K562 treated with DMSO at 1 percent for 4 hours (cell line): ENCODE results near the gene COX4I2. TPM values are rescaled to one million over a fixed set of nuclear protein-coding genes. Genes with fewer than 3 reads are reported as not detected.

Source experiments
- total RNA-seq: library from RNA; unstranded; fragments of 300-600 nt; gene quantifications from 2 replicates; pipeline ENCODE4 v1.2.3, GENCODE V29; 2022; ENCODE audit not compliant: insufficient read depth

Gene COX4I2
- total RNA-seq = not detected in 2 replicates

GRCh38 chr20:31637660-31638059 is at the start of gene COX4I2:
COX4I2 (plus strand) TSS chr20:31637912; CDS start chr20:31639018, 1,106 bp downstream.

DNA sequence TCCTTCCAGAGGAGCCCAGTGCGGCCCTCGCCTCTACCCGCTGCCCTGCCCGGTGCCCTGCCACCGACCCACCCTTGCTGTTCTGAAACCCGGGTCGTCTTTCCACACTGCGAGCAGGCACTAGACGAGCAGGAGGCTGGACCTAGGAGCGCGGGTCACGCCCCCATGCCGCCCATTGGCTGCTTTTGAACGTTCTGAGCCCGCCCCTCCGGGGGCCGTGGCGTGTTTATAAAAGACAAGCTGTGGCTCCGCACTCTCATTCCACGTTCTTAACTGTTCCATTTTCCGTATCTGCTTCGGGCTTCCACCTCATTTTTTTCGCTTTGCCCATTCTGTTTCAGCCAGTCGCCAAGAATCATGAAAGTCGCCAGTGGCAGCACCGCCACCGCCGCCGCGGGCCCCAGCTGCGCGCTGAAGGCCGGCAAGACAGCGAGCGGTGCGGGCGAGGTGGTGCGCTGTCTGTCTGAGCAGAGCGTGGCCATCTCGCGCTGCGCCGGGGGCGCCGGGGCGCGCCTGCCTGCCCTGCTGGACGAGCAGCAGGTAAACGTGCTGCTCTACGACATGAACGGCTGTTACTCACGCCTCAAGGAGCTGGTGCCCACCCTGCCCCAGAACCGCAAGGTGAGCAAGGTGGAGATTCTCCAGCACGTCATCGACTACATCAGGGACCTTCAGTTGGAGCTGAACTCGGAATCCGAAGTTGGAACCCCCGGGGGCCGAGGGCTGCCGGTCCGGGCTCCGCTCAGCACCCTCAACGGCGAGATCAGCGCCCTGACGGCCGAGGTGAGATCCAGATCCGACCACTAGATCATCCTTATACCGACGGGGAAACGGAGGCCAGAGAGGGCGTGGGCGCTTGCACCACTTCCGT is 32.4 kb upstream of the COX4I2 start, which contains the start of gene ID1:
Gene ID1, plus strand, starts transcription at position 259 of the 871 bp plus-strand sequence. Its CDS starts 99 bp downstream, at position 358.

Other genes starting within 250 kb of the COX4I2 start
- gene DEFB119, start 247.3 kb upstream of the COX4I2 start, total RNA-seq = not detected in 2 replicates
- not detected in 2 replicates for gene DEFB121, start 231.7 kb upstream of the COX4I2 start, total RNA-seq
- gene DEFB123, start 197.3 kb upstream of the COX4I2 start, total RNA-seq = not detected in 2 replicates
- gene DEFB124, start 162.8 kb upstream of the COX4I2 start, total RNA-seq = not detected in 2 replicates
- gene REM1, start 162.6 kb upstream of the COX4I2 start, total RNA-seq = not detected in 2 replicates
- gene HM13, start 123.5 kb upstream of the COX4I2 start, total RNA-seq = 168 and 174 TPM in 2 replicates
- gene ID1, start 32.6 kb upstream of the COX4I2 start, total RNA-seq = 171 and 174 TPM in 2 replicates
- 53.0 and 63.2 TPM in 2 replicates for gene BCL2L1, start 85.0 kb downstream of the COX4I2 start, total RNA-seq
- gene TPX2, start 101.4 kb downstream of the COX4I2 start, total RNA-seq = 77.9 and 88.5 TPM in 2 replicates
- gene MYLK2, start 181.4 kb downstream of the COX4I2 start, total RNA-seq = 0.69 and 2.4 TPM in 2 replicates
- gene FOXS1, start 207.7 kb downstream of the COX4I2 start, total RNA-seq = not detected in 2 replicates
- gene DUSP15, start 232.6 kb downstream of the COX4I2 start, total RNA-seq = not detected in 2 replicates
- gene TTLL9, start 232.7 kb downstream of the COX4I2 start, total RNA-seq = not detected in 2 replicates